IPS-18c (cell line): ENCODE data around the gene TBX15.
"Not testable (repeated sequence)": the region's sequence is repeated elsewhere in the genome, so short reads cannot be mapped to it uniquely, and the experiment has no call there.

Source experiments
- H3K4me3 ChIP-seq: 2 replicates; pipeline ENCODE4 v1.7.0; 2013; ENCODE audit warnings: low read depth, mild to moderate bottlenecking, low read length, moderate library complexity; ENCODE audit not compliant: insufficient read depth
- H3K9me3 ChIP-seq: one replicate; pipeline ENCODE4 v1.6.1; 2013; ENCODE audit warnings: mild to moderate bottlenecking, low read length, moderate library complexity; ENCODE audit not compliant: control insufficient read depth, insufficient read depth

Gene TBX15

DNA sequence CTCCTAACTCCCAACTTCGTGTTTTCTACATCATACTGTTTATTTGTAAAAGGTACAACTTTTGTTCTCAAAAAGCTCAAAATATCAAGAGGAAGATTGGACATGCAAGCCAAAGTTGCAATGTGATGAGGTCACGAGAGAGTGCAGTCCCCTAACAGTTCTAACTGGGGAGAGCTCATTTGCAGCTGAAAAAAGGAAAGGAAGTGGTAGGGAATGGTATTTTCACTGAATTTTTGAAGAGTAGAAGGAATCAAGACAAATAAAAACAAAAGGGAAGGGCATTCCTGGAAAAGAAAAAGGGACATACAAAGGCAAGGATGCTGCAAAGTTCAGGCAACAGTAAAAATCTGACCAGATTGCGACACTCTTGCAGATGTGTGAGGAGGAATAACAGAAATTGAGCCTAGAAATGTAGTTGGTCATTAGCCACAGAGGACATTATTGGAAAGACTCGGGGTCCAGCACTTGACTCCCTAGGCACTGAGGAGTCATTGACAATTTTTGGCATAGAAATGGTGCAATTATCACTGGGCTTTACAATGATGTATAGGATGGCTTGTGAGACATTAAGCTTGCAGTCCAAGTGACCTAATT, 67.9 kb downstream of the TBX15 start:
- H3K4me3 ChIP-seq = no peak overlapping the region

GRCh38 chr1:118918940-118919259, 69.2 kb downstream of the TBX15 start:
- H3K4me3 ChIP-seq = no peak overlapping the region
- no peaks in the 10 kb centered on the region for H3K9me3 ChIP-seq

More for the DNA sequence above, 67.9 kb downstream of the TBX15 start:
- no peaks in the 10 kb centered on the region for H3K9me3 ChIP-seq

- Histone ChIP-seq H3K9me3 (no peaks in the 10 kb centered on the region), H3K4me3 (no peak overlapping the region)
Measured at GRCh38 chr1:118918230-118918939, 69.8 kb downstream of the TBX15 start.

- not testable (repeated sequence) for H3K4me3 ChIP-seq, H3K9me3 ChIP-seq
Measured at GRCh38 chr1:118916346-118916745, 71.8 kb downstream of the TBX15 start.

GRCh38 chr1:118914379-118915161, 73.6 kb downstream of the TBX15 start:
- H3K4me3 ChIP-seq = no peak overlapping the region
- no peaks in the 10 kb centered on the region for H3K9me3 ChIP-seq

GRCh38 chr1:118913818-118914217, 74.3 kb downstream of the TBX15 start:
- H3K9me3 ChIP-seq = no peaks in the 10 kb centered on the region

GRCh38 chr1:118912574-118912973, 75.6 kb downstream of the TBX15 start:
- Histone ChIP-seq H3K9me3 (no peaks in the 10 kb centered on the region), H3K4me3 (no peak overlapping the region)

More at GRCh38 chr1:118913818-118914217, 74.3 kb downstream of the TBX15 start:
- H3K4me3 ChIP-seq = no peak overlapping the region

- Histone ChIP-seq H3K4me3 (no peak overlapping the region), H3K9me3 (no peaks in the 10 kb centered on the region)
Measured at GRCh38 chr1:118911571-118911970, 76.6 kb downstream of the TBX15 start.

GRCh38 chr1:118907466-118907865, 80.7 kb downstream of the TBX15 start:
- Histone ChIP-seq H3K9me3 (no peaks in the 10 kb centered on the region), H3K4me3 (no peak overlapping the region)

DNA sequence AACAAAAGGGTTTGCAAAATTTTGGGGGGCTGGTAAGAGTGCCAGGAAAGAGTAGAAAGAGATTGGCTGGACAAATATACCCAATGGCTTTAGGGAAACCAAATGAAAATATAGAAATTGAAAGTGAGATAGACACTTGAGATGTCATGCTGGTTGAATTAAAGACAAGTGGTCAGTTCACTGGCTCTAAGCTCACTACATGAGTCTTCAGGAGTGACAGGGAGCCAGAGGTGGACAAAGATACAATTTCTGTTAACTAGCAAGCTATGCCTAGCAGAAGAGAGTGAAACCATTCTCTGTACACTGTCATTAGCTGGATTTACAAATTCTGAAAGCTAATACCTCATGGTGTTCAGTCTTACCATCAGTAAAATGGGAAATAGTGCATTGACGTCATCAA, 82.5 kb downstream of the TBX15 start:
- Histone ChIP-seq H3K4me3 (no peak overlapping the region), H3K9me3 (no peaks in the 10 kb centered on the region)

DNA sequence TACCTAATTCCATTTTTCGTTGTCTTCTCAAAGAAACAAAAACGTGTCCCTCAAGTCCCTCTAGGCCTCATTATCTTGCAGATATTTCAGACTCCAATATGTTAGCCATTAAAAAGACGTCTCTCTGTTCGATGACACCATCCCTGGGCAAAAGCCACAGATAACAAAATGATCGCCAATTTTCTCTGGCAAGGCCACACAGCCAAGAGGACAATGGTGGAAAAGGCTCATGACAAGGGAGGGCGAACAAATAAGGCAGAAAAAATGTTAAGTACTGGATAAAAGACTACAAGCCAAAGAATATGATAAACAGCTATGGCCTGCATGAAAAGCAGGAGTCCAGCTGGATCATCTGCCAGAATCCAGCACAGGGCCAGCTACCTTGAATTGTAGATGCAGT, 82.9 kb downstream of the TBX15 start:
- H3K9me3 ChIP-seq = no peaks in the 10 kb centered on the region

GRCh38 chr1:118902711-118903191, 85.4 kb downstream of the TBX15 start:
- H3K9me3 ChIP-seq = no peaks in the 10 kb centered on the region
- no peak overlapping the region for H3K4me3 ChIP-seq

More for the DNA sequence above, 82.9 kb downstream of the TBX15 start:
- H3K4me3 ChIP-seq = no peak overlapping the region

- H3K4me3 ChIP-seq = no peak overlapping the region
- H3K9me3 ChIP-seq = no peaks in the 10 kb centered on the region
Measured at GRCh38 chr1:118902299-118902698, 85.8 kb downstream of the TBX15 start.

DNA sequence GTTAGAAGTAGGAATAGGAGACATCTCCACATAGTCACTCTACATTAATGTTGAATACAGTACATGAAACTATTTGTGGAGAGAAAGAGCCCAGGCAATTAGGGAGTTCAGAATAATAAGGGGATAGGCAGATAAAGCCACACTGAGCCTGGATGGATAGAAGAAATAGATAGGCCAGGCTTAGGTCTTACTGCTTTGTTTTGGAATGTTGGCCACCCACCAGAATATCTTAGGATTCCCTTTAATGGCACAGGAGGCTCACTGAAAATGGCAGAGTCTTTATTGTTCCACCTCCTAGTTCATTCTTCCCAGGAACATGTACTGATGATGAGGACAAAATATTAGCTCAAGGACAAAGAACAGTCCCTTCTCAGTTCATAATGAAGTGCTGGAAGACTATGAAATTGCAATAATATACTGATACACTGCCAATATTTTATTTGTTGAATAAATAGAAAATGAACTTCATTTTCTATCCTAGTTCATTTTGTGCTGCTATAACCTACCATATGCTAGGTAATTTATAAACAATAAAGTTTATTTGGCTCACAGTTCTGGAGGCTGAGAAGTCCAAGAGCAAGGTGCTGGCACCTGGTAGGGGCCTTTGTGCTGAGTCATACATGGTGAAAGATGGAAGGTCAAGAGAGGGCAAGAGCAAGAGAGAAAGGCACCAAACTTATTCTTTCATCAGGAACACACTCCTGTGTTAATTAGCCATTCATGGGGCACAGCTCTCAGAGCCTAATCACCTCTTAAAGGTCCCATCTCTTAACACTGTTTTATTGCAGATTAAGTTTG, 87.3 kb downstream of the TBX15 start:
- H3K4me3 ChIP-seq = no peak overlapping the region
- no peaks in the 10 kb centered on the region for H3K9me3 ChIP-seq

DNA sequence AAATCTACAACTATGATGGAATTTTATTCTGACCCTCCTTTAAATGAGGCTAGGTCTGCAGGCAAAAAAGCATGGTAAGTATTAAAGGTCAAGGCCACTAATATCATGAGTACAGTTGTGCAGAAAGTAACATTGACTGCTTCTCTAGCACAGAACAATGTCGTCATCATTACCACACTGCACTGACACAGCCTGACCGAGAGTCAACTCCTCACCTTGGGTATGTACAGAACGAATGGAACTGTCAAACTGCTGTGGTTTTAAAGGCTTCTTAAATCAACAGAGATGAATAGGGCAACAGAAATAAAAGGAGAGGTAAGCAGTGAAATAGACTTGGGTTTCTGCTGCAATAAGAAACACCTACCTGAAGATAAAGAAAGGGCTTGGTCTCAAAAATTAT, 88.8 kb downstream of the TBX15 start:
- H3K9me3 ChIP-seq = no peaks in the 10 kb centered on the region
- H3K4me3 ChIP-seq = no peak overlapping the region

GRCh38 chr1:118898712-118899111, 89.4 kb downstream of the TBX15 start:
- no peaks in the 10 kb centered on the region for H3K9me3 ChIP-seq
- no peak overlapping the region for H3K4me3 ChIP-seq

GRCh38 chr1:118896416-118896815, 91.7 kb downstream of the TBX15 start:
- H3K9me3 ChIP-seq = no peaks in the 10 kb centered on the region
- H3K4me3 ChIP-seq = no peak overlapping the region
